Stimulated activated naive B cell treated with anti-CD40 and anti-IgM and Interleukin-4, amounts not matched to agents 10 μg/mL and 1 μg/mL and 100 μg/mL, for 72 hours (primary cell): Measurements from ENCODE around the gene STIM1.

Experiments
- ATAC-seq, 2 donors: fragments of 150-1000 bp; cut with Tn5 transposase; replicated peaks; 2 replicates each; pipeline ENCODE4 v1.10.0; 2021; ENCODE audit warnings: moderate library complexity in 1 of 2
- DNase-seq: peaks from one replicate; pipeline ENCODE4 v3.0.0; 2021
- H3K27ac Mint-ChIP-seq: one replicate; pipeline ENCODE4 v1.8.0; 2022; ENCODE audit warnings: mild to moderate bottlenecking, mixed read lengths
- H3K27me3 Mint-ChIP-seq, 2 donors: one replicate each; pipeline ENCODE4 v1.8.0; 2022; ENCODE audit warnings: mixed read lengths in 2 of 2
- H3K36me3 Mint-ChIP-seq, 2 donors: one replicate each; pipeline ENCODE4 v1.8.0; 2022; ENCODE audit warnings: mixed read lengths in 2 of 2, mild to moderate bottlenecking in 1 of 2
- H3K4me1 Mint-ChIP-seq, 2 donors: one replicate each; pipeline ENCODE4 v1.8.0; 2022; ENCODE audit warnings: mixed read lengths in 2 of 2, mild to moderate bottlenecking in 1 of 2
- H3K4me3 Mint-ChIP-seq, 2 donors: one replicate each; pipeline ENCODE4 v1.8.0; 2022; ENCODE audit warnings: mild to moderate bottlenecking in 2 of 2, mixed read lengths in 2 of 2, moderate library complexity in 1 of 2
- H3K9me3 Mint-ChIP-seq, 2 donors: one replicate each; pipeline ENCODE4 v1.8.0; 2022; ENCODE audit warnings: mixed read lengths in 2 of 2, mild to moderate bottlenecking in 1 of 2

STIM1 gene

GRCh38 chr11:3939211-3939610, 83.7 kb downstream of the STIM1 start:
- Mint-ChIP-seq H3K27ac (no peak overlapping the region), H3K9me3 (no peaks in the 10 kb centered on the region), H3K4me1 (peaks cover 49 to 74% of the 10 kb centered on the region in 2 donors), H3K36me3 (peaks cover 2 to 23% of the 10 kb centered on the region in 2 donors), H3K27me3 (no peaks in the 10 kb centered on the region), H3K4me3 (no peak overlapping the region)
- DNase-seq = no peak
- ATAC-seq = peak; percentile 78 to 82

DNA sequence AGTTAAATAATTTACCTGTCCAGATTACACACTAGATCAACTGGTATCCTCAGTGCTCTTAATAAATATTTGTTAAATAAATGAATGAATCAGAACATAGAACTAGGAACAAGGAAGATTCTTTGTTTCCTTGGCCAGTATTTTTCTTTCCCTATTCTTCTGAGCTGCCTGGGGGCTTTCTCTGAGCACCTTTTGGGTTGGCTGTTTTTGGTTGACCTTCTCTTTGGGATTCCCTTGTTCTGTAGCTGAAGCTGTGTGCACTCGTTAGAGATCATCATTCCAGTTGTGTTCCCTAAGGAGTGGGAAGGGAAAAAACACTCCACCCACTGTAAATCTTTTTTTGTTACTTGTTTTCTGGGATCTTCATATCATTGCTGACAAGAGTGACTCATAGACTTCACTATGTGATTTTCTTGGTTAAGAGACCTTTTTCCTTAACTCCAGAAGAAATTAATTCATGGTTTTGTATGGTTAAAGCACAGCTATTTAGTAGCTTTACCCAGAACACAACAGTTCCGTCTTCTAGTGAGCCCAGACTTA, 84.3 kb downstream of the STIM1 start:
- Mint-ChIP-seq H3K27ac (peak overlapping the region; percentile 26), H3K36me3 (peaks cover under 1 to 20% of the 10 kb centered on the region in 2 donors), H3K27me3 (no peaks in the 10 kb centered on the region), H3K4me3 (no peak overlapping the region), H3K9me3 (no peaks in the 10 kb centered on the region), H3K4me1 (peaks cover 49 to 75% of the 10 kb centered on the region in 2 donors)
- DNase-seq (no peak), ATAC-seq (no peak)

DNA sequence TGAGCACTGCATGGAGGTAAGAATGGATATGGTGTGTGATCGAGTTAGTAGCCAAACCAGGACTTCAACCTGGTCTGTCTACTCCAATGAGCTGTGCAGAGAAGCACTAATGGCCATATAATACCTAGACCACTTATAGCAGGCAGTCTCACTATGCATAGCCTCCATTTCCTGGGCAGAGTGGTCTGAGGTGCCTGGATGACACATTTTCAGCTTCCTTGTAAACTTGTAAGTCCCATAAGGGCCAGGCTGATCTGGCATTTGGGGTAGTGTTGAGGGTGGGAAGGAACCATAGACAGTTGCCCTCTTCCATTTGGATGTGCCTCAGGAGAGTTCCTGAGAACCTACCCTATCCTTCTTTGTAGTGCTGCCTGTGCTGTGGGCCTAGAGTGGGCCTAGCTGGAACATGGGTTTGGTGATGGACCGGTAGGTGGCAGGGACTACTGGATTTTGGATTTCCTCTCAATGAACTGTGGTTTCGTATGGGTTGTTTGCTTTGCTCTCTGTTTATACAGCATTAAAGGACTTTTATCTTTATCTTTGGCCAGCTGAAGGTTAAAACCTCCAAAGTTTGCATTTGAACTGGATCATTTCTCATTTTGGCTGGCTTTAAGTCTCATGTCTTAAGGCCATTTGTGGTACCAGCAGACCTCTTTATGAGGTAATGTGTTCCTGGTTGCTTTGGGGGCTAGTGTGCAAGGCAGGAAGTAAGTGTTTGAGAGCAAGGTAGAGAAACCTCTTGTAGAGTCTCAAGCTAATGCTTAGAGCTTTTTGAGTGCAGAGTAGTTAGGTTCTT, 86.9 kb downstream of the STIM1 start:
- peak; percentile 28 to 44 for ATAC-seq
- no peak for DNase-seq
- Mint-ChIP-seq H3K36me3 (peaks cover 5 to 23% of the 10 kb centered on the region in 2 donors), H3K9me3 (peaks cover 0 to 2% of the 10 kb centered on the region in 2 donors), H3K4me1 (peaks cover 51 to 76% of the 10 kb centered on the region in 2 donors), H3K4me3 (no peak overlapping the region), H3K27me3 (no peaks in the 10 kb centered on the region), H3K27ac (peak overlapping the region; percentile 49)

DNA sequence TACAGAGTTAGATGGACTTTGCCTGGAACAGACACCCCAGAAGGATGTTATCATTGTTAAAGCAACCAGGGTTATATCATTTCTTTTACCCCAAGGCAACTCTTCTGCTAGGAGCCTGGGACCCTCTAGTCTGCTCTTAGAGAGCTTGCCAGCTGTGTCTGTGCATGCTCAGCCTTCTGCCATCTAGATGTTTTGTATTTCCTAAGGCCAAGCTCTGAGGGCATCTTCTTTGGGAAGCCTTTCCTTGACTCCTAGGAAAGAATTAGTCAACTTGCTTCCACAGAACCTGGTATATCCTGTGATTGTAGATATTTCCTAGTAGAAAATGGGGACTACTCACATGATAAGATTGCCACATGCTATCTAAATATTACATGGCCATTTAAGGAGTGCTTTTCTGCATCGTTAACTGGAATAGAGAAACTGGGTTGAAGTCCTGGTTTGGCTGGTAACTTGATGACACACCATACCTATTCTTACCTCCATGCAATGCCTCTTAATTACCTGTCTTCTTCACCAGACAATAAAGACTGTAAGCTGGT, 87.6 kb downstream of the STIM1 start:
- Mint-ChIP-seq H3K4me3 (no peak overlapping the region), H3K27ac (no peak overlapping the region), H3K27me3 (no peaks in the 10 kb centered on the region), H3K36me3 (peaks cover 5 to 26% of the 10 kb centered on the region in 2 donors), H3K4me1 (peaks cover 56 to 83% of the 10 kb centered on the region in 2 donors), H3K9me3 (peaks cover 0 to 2% of the 10 kb centered on the region in 2 donors)
- no peak for DNase-seq
- no peak for ATAC-seq

- ATAC-seq = no peak
- no peak overlapping the region for H3K4me3 Mint-ChIP-seq
- H3K9me3 Mint-ChIP-seq = peaks cover 0 to 2% of the 10 kb centered on the region in 2 donors
- H3K27me3 Mint-ChIP-seq = no peaks in the 10 kb centered on the region
- H3K4me1 Mint-ChIP-seq = peaks cover 62 to 88% of the 10 kb centered on the region in 2 donors
- no peak overlapping the region for H3K27ac Mint-ChIP-seq
- no peak for DNase-seq
- H3K36me3 Mint-ChIP-seq = peaks cover 5 to 26% of the 10 kb centered on the region in 2 donors
Observed at GRCh38 chr11:3944198-3944597, 88.7 kb downstream of the STIM1 start.

DNA sequence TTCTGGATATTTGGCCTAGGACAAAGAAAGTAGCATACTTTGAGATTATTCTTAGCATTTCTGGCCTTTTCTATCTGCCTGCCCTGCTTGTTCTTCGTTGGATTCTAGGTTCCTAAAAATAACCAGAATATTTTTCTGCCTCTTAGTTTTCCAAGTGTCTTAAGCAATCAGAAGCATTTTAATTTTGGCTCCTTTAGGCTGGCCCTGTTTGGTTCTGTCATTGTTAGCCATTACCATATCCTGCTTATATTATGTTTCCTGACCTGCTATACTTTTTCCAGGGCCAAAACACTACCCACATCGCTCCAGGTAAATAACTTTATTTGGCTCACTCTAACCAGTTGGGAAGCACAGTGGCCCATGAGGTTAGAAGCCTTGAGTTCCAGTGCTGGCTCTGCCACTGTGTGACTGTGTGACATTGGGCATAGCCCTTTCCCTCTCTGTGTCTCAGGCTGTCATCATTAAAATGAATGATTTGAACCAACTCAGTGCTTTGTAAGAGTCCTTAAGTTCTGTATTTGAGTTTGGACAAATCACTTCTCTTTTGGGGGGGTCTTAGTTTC, 91.1 kb downstream of the STIM1 start:
- peak overlapping the region; percentile 86 for H3K27ac Mint-ChIP-seq
- no peak overlapping the region for H3K4me3 Mint-ChIP-seq
- DNase-seq (no peak), ATAC-seq (no peak)
- peaks cover 10 to 19% of the 10 kb centered on the region in 2 donors for H3K36me3 Mint-ChIP-seq
- H3K27me3 Mint-ChIP-seq = no peaks in the 10 kb centered on the region
- peaks cover 64 to 89% of the 10 kb centered on the region in 2 donors for H3K4me1 Mint-ChIP-seq
- H3K9me3 Mint-ChIP-seq = peaks cover 0 to 2% of the 10 kb centered on the region in 2 donors

GRCh38 chr11:3947061-3947460, 91.6 kb downstream of the STIM1 start:
- H3K4me3 Mint-ChIP-seq = no peak overlapping the region
- H3K27ac Mint-ChIP-seq = peak overlapping the region; percentile 86
- H3K36me3 Mint-ChIP-seq = peaks cover 10 to 19% of the 10 kb centered on the region in 2 donors
- ATAC-seq (peak; percentile 56 to 63), DNase-seq (no peak)
- no peaks in the 10 kb centered on the region for H3K27me3 Mint-ChIP-seq
- H3K9me3 Mint-ChIP-seq = peaks cover 0 to 2% of the 10 kb centered on the region in 2 donors
- H3K4me1 Mint-ChIP-seq = peaks cover 60 to 89% of the 10 kb centered on the region in 2 donors

GRCh38 chr11:3949125-3949524, 93.7 kb downstream of the STIM1 start:
- Mint-ChIP-seq H3K36me3 (peaks cover 11 to 20% of the 10 kb centered on the region in 2 donors), H3K27me3 (no peaks in the 10 kb centered on the region), H3K4me1 (peaks cover 63 to 92% of the 10 kb centered on the region in 2 donors), H3K4me3 (no peak overlapping the region), H3K27ac (no peak overlapping the region), H3K9me3 (peaks cover 0 to 2% of the 10 kb centered on the region in 2 donors)
- peak; percentile 17 for DNase-seq
- peak; percentile 96 to 97 for ATAC-seq

DNA sequence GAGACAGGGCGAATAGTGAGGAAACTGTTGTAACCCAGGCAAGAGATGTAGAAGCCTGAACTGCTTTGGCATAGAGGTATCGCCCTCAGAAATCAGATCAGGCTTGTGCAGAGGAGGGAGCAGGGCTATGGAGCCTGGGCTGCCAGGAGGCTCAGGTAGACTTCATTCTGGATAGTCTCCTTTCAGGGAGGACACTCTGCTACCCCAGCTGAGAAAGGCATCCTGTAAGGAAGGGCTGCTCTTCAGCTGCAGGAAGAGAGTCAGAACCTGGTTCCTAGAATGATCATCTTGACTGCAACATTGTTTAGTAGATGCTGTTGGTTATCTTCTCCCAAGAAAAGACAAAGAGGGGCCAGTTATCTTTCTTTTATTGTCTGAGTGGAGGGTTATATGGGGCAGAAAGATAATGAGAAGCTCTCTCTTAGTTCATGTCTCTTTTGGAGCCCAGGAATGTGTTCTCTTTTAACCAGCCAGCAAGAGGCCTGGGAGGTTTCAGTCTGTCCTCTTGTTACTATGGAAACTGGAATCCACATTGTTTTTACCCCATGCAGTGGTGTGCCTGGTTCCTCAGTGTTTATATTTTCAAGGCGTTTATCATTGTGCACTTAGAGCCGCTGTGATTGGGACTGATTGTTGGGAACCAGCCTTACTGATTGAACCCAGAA, 95.7 kb downstream of the STIM1 start:
- H3K27me3 Mint-ChIP-seq = no peaks in the 10 kb centered on the region
- peaks cover 68 to 98% of the 10 kb centered on the region in 2 donors for H3K4me1 Mint-ChIP-seq
- ATAC-seq = no peak
- H3K27ac Mint-ChIP-seq = peak overlapping the region; percentile 31
- no peak overlapping the region for H3K4me3 Mint-ChIP-seq
- peaks cover 14 to 17% of the 10 kb centered on the region in 2 donors for H3K36me3 Mint-ChIP-seq
- no peaks in the 10 kb centered on the region for H3K9me3 Mint-ChIP-seq
- DNase-seq = no peak

- peaks cover 55 to 94% of the 10 kb centered on the region in 2 donors for H3K4me1 Mint-ChIP-seq
- no peak overlapping the region for H3K27ac Mint-ChIP-seq
Observed at GRCh38 chr11:3952715-3953114, 97.3 kb downstream of the STIM1 start.

GRCh38 chr11:3953327-3953726, 97.9 kb downstream of the STIM1 start:
- DNase-seq = no peak
- no peaks in the 10 kb centered on the region for H3K9me3 Mint-ChIP-seq
- no peak overlapping the region for H3K4me3 Mint-ChIP-seq
- ATAC-seq = no peak
- no peak overlapping the region for H3K27ac Mint-ChIP-seq
- peaks cover 54 to 96% of the 10 kb centered on the region in 2 donors for H3K4me1 Mint-ChIP-seq
- H3K27me3 Mint-ChIP-seq = no peaks in the 10 kb centered on the region
- H3K36me3 Mint-ChIP-seq = peaks cover 5 to 9% of the 10 kb centered on the region in 2 donors

More at GRCh38 chr11:3952715-3953114, 97.3 kb downstream of the STIM1 start:
- no peak for DNase-seq
- H3K9me3 Mint-ChIP-seq = no peaks in the 10 kb centered on the region
- peaks cover 8 to 9% of the 10 kb centered on the region in 2 donors for H3K36me3 Mint-ChIP-seq
- no peak for ATAC-seq
- H3K27me3 Mint-ChIP-seq = no peaks in the 10 kb centered on the region
- H3K4me3 Mint-ChIP-seq = no peak overlapping the region

DNA sequence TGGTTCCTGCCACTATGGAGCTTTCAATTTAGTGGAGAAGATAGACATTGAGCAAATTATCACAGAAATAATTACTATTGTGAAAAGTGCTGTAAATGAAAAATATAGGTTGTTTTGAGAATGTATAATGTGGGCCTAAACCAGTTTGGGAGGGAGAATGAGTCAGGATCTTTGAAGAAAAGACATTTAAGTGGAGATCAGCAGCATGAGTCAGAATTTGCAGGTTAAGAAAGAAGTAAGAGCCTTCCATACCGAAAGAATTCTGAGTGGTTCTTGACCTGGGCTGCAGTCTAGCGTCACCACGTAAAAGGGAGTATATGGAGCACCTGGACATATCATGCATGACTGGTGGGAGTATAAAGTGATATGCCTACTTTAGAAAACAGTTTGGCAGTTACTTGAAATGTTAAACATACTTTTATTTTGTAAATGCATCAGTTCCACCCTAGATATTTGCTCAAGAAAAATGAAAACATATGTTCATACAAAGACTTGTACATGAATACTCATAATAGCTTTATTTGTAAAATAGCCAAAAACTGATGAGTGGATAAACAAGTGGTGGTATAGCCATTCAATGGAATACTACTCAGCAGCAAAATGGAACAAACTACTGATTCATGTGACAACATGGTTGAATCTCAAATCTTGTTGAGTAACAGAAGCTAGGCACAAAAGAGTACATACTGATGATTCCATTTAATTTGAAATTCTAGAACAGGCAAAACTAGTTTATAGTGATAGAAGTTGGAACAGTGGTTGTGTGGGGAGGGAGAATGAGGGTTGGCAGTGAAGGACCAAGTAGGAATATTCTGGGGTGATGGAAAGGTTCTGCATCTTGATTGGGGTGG, 99.2 kb downstream of the STIM1 start:
- no peak for DNase-seq
- no peaks in the 10 kb centered on the region for H3K27me3 Mint-ChIP-seq
- H3K4me1 Mint-ChIP-seq = peaks cover 56 to 96% of the 10 kb centered on the region in 2 donors
- no peaks in the 10 kb centered on the region for H3K9me3 Mint-ChIP-seq
- H3K36me3 Mint-ChIP-seq = peaks cover 5 to 9% of the 10 kb centered on the region in 2 donors
- ATAC-seq = no peak
- no peak overlapping the region for H3K4me3 Mint-ChIP-seq
- H3K27ac Mint-ChIP-seq = no peak overlapping the region

- ATAC-seq = no peak
- DNase-seq = no peak
- Mint-ChIP-seq H3K4me3 (no peak overlapping the region), H3K27ac (no peak overlapping the region), H3K9me3 (no peaks in the 10 kb centered on the region), H3K36me3 (peaks cover 5% of the 10 kb centered on the region in 2 donors), H3K4me1 (peaks cover 50 to 94% of the 10 kb centered on the region in 2 donors), H3K27me3 (no peaks in the 10 kb centered on the region)
Observed at GRCh38 chr11:3955299-3955665, 99.8 kb downstream of the STIM1 start.
